Amniotic epithelial cell (primary cell): ENCODE measurements around the gene FAM234A.

Experiments
- DNase-seq: peaks from one replicate; pipeline ENCODE4 v3.0.0-alpha.2; 2010; ENCODE audit warnings: low read depth

Gene FAM234A

DNA sequence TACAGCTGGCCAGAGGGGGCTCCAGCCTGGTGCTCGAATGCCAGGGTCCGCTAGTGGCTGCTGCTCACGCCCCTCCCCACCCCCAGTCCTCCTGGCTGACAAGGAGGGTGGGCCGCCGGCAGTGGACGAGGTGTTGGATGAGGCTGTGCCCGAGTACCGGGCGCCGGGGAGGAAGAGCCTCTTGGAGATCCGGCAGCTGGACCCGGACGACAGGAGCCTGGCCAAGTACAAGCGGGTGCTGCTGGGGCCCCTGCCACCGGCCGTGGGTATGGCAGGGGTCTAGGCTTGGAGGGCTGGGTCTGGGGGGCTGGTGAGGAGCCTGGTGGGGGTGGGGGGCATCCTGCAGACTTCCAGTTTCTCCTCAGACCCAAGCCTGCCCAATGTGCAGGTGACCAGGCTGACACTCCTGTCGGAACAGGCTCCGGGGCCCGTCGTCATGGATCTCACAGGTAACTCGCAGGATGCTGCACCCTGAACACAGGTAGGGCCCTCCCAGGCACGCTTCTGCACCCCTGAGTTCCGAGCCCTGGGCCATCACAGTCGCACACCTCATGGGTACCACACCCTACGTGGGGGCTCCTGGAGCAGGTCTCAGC, 47.1 kb downstream of the FAM234A start:
- DNase-seq: no peak

DNA sequence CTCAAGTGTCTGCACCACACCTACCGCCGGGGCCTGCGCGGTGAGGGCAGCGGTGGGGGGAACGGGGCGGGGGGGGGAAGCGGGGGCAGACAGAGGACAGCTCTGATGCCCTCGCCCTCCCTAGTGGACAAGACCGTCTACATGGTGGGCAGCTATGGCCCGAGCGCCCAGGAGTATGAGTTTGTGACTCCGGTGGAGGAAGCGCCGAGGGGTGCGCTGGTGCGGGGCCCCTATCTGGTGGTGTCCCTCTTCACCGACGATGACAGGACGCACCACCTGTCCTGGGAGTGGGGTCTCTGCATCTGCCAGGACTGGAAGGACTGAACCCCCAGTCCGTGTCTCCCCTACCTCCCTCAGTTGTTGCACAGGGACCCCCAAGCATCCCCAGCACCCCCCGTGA, 47.9 kb downstream of the FAM234A start:
- DNase-seq: no peak

DNA sequence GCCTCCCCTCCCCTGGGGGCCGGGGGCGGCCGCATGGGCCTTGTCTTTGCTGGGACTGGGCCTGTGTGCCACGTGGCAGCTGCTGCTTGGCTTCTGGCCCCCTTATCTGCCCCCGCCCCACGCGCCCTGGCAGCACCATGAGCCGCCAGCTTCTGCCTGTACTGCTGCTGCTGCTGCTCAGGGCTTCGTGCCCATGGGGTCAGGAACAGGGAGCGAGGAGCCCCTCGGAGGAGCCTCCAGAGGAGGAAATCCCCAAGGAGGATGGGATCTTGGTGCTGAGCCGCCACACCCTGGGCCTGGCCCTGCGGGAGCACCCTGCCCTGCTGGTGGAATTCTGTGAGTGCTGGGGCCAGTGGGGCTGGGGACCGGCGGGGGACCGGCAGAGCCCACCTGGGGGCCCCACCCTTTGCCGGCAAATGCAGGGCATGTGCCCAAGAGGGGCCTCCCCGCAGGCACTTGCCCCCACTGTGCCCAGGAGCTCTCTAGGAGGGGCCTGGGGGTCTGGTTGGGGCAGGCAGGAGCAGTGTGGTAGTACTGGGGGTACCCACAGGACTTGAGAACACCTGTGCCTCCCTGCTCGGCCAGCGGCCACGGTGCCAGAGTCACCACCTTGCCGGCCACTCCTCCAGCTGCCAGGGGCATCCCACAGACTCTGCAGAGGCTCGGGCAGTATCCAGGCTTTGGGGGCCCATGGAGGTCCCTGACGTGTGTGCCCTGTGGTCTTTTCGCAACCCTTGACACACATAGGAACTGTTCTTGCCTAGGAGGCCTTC, 48.6 kb downstream of the FAM234A start, which contains the start of gene PDIA2:
PDIA2 (plus strand) TSS at position 132 of the 773 bp plus-strand sequence; CDS start at position 138, 6 bp downstream.
- DNase-seq: peak; percentile 7

DNA sequence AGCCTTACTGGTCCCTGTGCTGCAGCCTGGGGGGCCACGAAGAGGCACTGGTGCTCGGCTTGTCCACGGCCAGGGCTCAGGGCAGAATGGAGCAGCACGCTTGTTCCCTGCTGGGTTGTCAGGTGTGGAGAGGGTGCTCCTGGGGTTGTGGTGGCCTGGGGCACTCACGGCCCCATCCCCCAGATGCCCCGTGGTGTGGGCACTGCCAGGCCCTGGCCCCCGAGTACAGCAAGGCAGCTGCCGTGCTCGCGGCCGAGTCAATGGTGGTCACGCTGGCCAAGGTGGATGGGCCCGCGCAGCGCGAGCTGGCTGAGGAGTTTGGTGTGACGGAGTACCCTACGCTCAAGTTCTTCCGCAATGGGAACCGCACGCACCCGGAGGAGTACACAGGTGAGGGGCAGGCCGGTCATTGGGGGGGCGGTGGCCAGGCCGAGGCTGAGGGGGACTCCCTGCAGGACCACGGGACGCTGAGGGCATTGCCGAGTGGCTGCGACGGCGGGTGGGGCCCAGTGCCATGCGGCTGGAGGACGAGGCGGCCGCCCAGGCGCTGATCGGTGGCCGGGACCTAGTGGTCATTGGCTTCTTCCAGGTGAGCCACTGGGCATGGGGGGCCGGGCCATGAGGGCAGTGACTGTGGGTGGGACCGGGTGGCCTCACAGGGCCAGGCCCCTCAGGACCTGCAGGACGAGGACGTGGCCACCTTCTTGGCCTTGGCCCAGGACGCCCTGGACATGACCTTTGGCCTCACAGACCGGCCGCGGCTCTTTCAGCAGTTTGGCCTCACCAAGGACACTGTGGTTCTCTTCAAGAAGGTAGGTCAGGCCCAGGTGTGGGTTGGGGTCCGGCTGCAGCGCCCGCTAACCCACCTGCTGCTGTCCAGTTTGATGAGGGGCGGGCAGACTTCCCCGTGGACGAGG, 49.8 kb downstream of the FAM234A start:
- no peak for DNase-seq

DNA sequence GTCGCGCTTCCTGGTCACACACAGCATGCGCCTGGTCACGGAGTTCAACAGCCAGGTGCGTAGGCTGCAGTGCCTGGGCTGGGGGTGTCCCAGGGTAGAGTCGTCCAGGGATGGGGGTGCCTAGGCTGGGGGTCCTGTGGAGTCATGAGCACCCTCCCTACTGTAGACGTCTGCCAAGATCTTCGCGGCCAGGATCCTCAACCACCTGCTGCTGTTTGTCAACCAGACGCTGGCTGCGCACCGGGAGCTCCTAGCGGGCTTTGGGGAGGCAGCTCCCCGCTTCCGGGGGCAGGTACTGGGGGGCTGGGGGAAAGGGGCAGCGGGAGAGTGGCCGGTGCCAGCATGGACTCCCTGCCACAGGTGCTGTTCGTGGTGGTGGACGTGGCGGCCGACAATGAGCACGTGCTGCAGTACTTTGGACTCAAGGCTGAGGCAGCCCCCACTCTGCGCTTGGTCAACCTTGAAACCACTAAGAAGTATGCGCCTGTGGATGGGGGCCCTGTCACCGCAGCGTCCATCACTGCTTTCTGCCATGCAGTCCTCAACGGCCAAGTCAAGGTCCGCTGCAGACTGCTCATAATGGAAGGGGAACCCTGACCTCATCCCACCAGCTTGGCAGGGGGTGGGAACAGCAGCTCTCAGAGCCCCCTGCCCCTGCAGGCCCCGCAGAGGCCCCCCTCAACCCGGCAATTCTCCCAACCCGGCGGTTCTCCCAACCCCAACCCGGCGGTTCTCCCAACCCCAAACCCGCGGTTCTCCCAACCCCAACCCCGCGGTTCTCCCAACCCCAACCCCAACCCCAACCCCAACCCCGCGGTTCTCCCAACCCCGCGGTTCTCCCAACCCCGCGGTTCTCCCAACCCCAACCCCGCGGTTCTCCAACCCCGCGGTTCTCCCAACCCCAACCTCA, 50.8 kb downstream of the FAM234A start:
- no peak for DNase-seq

DNA sequence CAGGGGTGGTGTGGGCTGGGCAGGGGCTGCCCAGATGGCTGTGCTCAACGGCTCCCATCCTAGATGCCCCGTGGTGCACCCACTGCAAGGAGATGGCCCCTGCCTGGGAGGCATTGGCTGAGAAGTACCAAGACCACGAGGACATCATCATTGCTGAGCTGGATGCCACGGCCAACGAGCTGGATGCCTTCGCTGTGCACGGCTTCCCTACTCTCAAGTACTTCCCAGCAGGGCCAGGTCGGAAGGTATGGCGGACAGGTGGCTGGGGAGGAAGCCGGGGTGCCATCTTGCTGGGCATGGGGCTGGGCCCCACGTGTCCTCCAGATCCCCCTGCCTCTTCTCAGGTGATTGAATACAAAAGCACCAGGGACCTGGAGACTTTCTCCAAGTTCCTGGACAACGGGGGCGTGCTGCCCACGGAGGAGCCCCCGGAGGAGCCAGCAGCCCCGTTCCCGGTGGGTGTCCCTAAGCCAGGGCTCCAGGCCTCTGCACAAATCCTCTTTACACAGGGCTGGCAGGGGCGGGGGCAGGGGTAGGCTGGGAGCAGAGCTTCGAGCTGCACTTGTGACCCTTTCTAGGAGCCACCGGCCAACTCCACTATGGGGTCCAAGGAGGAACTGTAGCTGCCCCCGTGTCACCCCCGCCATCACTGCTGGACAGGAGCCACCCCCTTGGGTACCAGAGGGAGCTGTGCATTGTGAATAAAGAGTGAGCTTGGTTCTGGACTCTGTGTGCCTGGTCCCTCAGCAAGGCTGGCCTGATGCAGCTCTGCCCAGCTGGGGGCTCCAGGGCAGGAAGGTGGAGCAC, 52.1 kb downstream of the FAM234A start:
- DNase-seq: no peak

DNA sequence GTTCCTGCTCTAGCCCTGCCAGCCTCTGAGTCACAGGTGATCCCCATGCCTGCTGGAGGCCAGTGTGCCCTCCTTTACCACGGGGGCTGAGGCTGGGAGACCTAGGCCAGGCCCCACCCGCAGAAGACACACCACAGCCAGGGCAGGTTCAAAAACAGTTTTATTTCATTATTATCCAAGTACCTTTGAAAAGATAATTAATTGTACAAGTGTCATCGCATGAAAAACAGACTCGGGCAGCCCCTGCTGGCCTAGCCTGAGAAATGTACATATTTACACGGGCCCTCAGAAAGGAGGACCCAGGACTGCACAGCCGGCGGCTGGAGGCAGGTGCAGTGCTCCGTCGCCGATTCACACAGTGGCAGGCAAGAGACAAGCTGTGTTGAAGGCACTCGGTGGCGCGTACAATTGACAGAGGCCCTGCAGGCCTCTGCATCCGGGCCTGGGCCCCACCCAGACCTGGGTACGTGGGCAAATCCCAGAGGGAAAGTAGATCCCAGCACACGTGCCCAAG, 52.7 kb downstream of the FAM234A start:
- peak; percentile 7 for DNase-seq

DNA sequence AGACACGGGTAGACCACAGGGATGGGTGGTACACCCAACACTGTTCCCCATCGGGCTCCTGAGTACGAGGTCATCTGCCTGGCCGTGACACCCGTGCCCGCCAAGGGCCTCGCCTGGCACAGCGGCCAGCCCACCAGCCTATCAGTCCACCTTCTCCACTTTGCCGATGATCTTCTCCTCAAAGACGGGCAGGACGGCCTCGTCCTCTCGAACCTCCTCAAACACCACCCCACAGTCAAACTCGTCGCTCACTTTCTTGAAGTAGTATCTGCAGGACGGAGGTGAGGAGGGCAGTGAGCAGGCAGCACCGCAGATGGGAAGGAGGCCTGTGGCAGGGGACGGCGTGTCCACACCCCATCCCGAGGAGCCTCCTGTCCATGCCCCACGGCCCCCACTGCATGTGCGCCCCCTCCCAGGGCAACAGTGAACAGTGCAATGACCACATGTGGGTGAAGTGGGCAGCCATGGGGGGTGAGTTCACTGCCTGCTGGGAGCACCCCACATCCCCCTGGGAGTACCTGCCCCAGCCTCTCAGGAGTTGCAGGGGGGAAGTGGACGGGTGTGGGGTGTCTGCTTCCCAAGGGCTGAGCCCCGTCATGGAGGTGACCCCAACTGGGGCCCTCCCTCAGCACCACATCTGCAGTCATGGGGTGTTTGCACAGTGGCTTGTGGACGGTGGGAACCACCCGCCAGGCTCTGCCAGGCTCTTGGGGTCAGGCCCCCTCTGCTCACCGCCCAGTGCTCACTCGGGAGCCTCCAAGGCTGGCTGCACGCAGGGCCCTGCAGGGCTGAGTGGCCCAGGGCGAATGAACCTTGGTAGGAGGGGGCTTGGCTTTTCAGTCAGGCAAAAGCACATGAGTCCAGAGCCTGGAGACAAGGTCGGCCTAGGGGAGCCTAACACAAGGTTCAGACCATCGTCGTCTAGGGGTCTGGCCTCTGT, 53.6 kb downstream of the FAM234A start:
- no peak for DNase-seq

DNA sequence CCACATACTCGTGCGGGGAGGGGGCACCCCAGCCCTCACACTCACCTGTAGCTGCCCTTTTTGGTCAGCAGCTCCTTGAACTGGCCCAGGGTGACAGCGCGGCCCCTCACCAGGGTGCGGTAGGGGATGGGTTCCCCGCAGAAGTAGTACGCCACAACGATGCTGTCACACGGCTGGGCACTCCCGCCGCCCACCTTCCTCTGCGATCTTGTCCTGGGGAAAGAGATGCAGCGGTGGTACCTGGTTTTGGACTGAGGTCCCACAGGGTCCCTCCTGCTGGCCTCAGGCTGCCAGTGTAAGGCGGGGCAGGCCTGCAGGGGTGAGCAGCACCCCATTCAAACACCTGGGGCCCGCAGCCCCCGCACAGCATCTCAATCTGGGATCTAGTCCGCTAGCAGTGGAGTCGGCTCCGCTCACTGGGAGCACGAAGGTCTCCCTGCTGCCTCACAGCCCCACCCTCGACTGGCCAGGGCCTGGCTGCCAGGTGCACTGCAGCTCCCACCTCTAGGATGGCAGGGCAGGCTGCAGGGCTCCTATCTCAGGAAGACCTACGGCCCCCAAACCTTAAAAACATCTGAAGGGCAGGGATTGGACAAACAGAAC, 54.9 kb downstream of the FAM234A start:
- DNase-seq: no peak

DNA sequence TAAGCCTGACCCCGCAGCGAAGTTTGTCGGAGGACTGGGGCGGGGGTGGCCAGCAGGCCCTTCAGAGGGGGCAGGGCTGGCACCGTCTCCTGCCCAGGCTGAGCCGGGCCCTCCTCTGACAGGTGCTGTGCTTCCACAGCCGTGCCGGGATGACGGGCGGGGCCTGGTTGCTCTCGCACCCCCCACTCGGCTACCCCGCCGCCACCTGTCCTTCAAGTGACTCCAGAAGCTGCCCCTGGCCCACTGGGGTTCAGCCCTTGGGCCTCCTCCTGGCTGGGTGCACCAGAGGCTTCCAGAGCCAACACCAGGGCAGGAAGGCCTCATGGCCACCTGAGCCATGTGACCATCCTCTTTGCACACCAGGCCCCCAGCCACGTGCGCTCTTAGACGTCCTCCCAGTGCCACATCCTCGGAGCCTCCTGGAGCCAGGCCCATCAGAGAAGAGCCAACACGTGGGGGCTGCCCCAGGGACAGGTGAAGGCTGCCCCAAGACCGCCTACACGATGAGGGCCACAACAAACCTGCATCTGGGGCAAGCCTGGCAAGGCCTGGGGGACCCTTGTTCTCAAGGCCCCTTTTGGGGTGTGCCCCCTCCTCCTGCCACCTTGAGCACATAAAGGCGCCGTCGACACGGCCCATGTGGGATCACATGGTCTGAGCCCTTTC, 55.5 kb downstream of the FAM234A start:
- DNase-seq: no peak

DNA sequence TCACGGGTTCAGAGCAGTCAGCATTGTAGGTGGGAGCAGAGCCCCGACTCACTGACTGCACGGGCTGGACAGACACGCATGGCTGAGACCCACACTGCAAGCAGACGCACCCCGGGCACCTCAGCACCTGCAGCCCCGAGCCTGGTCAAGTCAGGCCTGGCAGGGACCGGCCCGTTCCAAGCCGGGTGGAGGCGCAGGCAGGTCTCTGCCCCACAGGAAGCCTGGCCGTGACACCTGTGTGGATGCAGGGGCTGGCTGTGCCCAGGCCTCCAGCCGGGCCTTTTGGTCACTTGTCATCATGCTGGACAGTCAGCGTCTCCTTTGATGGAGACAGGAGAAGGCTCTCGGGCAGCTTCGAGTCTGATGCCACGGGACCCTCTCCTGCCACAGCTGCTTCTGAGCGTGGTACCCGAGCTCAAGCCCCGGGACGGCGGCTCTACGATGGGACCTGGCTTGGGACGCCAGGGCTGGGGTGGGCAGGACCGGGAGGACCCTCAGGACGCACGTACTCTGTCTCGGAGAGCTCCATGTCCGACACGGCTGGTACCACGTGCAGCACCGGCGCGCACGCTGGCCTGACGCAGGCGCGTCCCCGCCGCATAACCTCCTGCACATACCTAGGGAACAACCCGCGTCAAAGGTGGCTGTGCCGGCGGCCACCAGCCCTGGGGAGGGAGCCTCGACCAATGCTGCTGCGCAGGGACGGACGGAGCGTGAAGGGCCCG, 56.2 kb downstream of the FAM234A start:
- DNase-seq: no peak

DNA sequence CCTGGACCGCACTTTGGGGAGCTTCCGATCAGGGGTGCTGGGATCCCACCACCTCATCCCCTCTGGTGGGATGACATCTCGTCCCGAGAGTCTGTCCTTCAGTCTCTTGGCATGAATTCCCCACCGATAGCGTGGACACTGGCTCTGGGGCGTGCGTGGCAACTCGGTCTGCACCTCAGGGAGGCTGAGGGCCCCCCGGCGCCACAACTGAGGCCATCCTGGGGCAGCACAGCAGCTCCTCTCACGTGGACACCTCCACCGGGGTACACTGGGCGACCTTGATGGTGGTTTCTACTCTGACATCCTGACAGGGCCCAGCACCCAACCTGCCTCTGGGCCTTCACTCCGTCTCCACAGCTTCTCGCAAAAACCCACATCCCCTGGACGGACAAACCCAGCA, 56.9 kb downstream of the FAM234A start:
- no peak for DNase-seq

DNA sequence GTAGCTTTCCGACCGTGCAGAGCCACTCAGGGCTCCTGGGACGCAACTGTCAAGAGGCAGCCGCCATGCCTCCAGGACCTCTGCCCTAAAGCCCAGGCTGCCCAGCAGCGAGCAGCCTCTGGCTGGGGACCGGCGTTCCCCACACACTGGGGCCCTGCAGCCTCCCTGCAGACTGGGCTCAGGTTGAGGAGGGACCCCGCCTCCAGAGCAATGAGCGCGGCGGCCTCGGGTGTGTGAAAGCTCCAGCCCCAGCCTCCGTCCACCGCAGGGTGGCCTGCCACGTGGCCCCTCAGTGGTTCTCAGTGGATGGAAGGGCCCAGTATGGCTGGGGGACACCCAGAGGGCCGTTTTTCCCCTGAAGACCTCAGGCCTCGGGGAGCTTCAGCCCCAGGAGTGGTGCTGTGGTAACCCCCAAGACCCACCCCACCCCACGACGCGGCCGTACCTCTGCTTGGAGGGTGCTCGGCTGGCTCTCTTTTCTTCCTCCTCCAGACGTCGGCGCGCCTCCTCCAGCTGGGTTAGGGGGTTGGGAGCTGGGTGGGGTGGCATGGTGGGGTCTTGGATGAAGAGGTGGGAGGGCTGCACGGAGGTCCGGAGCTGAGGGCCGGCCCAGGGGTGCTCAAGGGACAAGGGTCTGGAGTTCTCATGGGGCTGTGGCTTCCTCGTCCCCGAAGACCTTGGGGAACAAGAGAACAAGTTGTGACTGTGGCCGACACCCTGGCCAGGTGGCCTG, 58.6 kb downstream of the FAM234A start:
- no peak for DNase-seq

DNA sequence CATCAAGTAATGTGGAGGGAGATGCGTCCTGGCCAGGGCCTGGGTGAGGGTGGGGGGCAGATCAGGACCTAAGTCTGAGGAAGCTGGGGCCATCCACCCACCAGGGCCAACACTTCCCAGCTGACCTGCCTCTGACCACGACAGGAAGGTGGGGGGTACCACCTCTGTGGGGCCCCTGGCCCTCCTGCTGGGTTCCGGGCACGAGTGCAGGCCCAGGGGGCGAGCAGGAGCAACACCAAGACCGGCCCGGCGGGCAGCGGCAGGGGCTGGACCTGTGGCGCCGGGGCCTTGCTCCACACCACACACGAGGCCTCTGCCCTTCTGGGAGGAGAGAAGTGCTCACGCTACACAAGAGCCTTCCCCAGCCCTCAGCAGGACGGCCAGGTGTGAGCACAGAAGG, 61.7 kb downstream of the FAM234A start:
- DNase-seq: no peak

DNA sequence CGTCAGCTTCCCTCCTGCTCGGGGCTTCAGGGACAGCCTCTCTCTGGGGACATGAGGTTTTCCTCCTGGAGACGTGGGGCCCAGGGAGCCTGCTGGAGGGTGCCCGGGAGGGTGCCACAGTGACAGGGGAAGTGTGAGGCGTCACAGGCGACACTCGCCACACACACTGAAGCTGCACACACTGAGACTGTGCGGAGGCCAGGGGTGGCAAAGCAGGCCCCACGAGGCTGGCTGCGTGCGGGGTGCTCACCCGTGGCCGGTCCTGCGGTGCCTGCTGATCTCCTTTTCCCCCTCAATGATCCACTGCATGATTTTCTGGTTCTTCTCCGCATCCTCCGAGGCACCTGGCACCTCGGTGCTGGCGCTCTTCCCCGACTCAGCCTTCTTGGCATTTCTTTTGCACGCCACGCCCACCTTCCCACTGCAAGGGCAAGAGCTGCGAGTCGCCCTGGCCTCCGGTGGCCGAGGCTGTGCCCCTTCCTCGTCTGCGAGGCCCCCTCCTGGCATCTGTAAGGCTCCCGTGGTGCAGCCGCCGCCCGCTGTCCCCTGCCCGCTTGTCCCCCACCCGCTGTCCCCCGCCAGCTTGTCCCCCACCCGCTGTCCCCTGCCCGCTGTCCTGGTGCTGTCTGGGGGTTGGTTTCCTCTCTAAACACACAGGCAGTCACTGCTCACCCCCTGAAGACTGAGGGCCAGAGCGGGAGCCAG, 62.3 kb downstream of the FAM234A start:
- no peak for DNase-seq

DNA sequence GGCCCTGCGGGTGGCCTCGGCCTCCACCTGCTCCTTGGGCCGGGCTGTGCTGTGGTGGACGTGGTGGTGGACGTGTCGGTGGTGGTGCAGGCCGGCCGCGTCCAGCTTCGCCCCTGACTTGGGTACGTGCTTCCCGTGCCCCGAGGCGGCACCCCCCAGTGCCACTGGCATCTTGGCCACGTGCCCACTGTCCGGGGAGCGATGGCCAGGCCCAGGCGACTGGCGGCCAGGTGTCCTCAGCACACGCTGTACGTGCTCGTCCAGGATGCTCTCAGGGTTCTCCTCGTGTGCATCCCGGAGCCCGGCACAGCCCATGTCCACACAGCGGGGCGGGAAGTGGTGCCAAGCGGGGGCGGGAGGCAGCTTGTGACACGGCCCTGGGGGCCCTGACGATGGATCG, 63.2 kb downstream of the FAM234A start:
- no peak for DNase-seq
